IPS-15b (cell line): ENCODE measurements around the gene FUCA1.

Experiments
- H3K27me3 ChIP-seq: one replicate; pipeline ENCODE4 v1.6.1; 2013; ENCODE audit warnings: low read length; ENCODE audit not compliant: control insufficient read depth, insufficient read depth
- H3K36me3 ChIP-seq: one replicate; pipeline ENCODE4 v1.6.1; 2013; ENCODE audit warnings: low read length; ENCODE audit not compliant: control insufficient read depth, insufficient read depth
- H3K4me1 ChIP-seq: one replicate; pipeline ENCODE4 v1.6.1; 2013; ENCODE audit warnings: mild to moderate bottlenecking, low read length; ENCODE audit not compliant: control insufficient read depth, insufficient read depth
- H3K4me3 ChIP-seq: one replicate; pipeline ENCODE4 v1.5.1; 2013; ENCODE audit warnings: low read depth, low read length
- H3K9ac ChIP-seq: one replicate; pipeline ENCODE4 v1.6.1; 2013; ENCODE audit warnings: low read depth, mild to moderate bottlenecking, low read length
- H3K9me3 ChIP-seq: one replicate; pipeline ENCODE4 v1.6.1; 2013; ENCODE audit warnings: mild to moderate bottlenecking, low read length; ENCODE audit not compliant: control insufficient read depth, insufficient read depth

Gene FUCA1

DNA sequence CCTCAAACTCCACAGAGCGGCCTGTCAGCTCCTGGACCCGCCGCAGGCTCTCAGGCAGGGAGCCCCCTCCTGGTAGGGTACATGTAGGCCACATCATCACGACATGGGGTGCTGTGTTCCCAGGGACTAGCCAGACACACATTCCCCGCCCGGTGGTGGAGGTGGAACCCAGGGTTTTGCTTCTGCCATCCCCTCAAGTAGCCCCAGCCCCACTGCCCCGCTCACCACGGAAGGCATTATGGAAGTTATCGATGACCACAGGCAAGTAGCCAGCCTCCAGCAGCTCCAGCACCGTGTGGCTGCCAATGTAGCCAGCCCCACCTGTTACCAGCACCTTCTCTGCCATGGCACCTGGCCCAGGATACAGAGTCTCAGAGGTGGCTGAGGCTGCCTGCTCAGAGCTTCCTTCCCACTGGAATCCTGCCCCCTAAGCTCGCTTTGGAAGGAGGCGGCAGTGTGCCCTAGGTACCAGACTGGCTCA is 69.4 kb downstream of the FUCA1 start:
- H3K9ac ChIP-seq: no peak overlapping the region
- H3K9me3 ChIP-seq: no peaks in the 10 kb centered on the region
- peak overlapping the region; percentile 87 for H3K4me3 ChIP-seq
- H3K4me1 ChIP-seq: peaks cover 5% of the 10 kb centered on the region
- H3K27me3 ChIP-seq: peaks cover 10% of the 10 kb centered on the region
- peaks cover 31% of the 10 kb centered on the region for H3K36me3 ChIP-seq

DNA sequence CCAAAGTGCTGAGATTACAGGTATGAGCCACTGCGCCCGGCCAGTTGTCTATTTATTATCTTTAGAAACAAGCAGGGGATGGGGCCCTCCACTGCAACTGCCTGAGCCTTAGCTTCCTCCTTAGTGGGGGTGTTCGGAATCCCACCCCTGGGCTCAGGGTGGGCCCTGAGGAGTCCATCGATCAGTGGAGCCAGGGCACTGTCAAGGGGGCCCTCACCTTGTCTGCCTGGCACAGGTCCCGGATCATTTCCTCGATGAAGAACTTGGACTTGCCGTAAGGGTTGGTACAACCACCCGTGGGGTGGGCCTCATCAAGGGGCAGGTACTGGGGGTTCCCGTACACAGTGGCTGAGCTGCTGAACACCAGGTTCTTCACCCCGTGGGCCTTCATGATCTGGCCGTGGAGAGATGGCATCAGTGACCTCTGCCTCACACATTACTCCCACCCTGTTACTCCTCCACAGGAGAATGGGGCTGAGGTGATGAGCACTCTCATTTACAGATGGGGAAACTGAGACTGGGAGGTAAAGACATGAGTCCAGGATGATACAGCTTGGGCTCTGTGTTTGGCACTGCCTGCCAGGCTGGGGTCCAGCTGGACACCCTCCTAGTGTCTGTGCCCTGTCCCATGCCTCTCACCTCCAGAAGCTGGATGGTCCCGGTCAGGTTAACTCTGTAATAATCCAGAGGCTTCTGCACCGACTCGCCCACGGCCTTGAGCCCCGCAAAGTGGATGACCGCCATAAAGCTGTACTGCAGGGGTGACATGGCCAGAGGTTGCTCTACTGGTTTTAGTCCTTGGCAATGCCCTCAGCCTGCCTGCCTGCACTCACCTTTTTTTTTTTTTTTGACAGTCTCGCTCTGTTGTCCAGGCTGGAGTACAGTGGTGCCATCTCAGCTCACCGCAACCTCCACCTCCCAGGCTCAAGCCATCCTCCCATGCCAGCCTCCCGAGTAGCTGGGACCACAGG is 70.3 kb downstream of the FUCA1 start:
- Histone ChIP-seq H3K36me3 (peaks cover 40% of the 10 kb centered on the region), H3K4me3 (no peak overlapping the region), H3K4me1 (peaks cover 5% of the 10 kb centered on the region), H3K9ac (no peak overlapping the region), H3K9me3 (no peaks in the 10 kb centered on the region), H3K27me3 (peaks cover 10% of the 10 kb centered on the region)

GRCh38 chr1:23796466-23797271 is 71.4 kb downstream of the FUCA1 start:
- Histone ChIP-seq H3K27me3 (peaks cover 3% of the 10 kb centered on the region), H3K9ac (no peak overlapping the region), H3K9me3 (no peaks in the 10 kb centered on the region), H3K36me3 (peaks cover 42% of the 10 kb centered on the region), H3K4me3 (no peak overlapping the region), H3K4me1 (peaks cover 5% of the 10 kb centered on the region)

- H3K9ac ChIP-seq: no peak overlapping the region
- peaks cover 5% of the 10 kb centered on the region for H3K4me1 ChIP-seq
- no peaks in the 10 kb centered on the region for H3K27me3 ChIP-seq
- no peaks in the 10 kb centered on the region for H3K9me3 ChIP-seq
- H3K4me3 ChIP-seq: no peak overlapping the region
- peaks cover 42% of the 10 kb centered on the region for H3K36me3 ChIP-seq
These were observed 72.2 kb downstream of the FUCA1 start for GRCh38 chr1:23795676-23796465.
